Suprapubic skin (tissue), 4 donors: ENCODE results near the gene APIP. TPM values are rescaled to one million over a fixed set of nuclear protein-coding genes. Genes with fewer than 3 reads are reported as not detected.
"Not testable (repeated sequence)": the region's sequence is repeated elsewhere in the genome, so short reads cannot be mapped to it uniquely, and the experiment has no call there.

Source experiments
- DNase-seq, 2 donors: peaks; one replicate each; pipeline ENCODE4 v3.0.0-alpha.2; 2019; ENCODE audit warnings: low spot score in 2 of 2
- H3K27ac ChIP-seq: fragments of 200-600 bp; sonication (generic); one replicate; pipeline ENCODE4 v1.5.1; 2019
- H3K27me3 ChIP-seq: fragments of 200-600 bp; sonication (generic); one replicate; pipeline ENCODE4 v1.5.1; 2019
- H3K36me3 ChIP-seq: fragments of 200-600 bp; sonication (generic); one replicate; pipeline ENCODE4 v1.5.1; 2019
- H3K4me1 ChIP-seq: fragments of 200-600 bp; sonication (generic); one replicate; pipeline ENCODE4 v1.5.1; 2019
- H3K4me3 ChIP-seq: fragments of 200-600 bp; sonication (generic); one replicate; pipeline ENCODE4 v1.5.1; 2019; ENCODE audit warnings: mild to moderate bottlenecking
- H3K9me3 ChIP-seq: fragments of 200-600 bp; sonication (generic); one replicate; pipeline ENCODE4 v1.5.1; 2019
- CTCF ChIP-seq, 2 donors: fragments of 200-600 bp in 1 of 2; fragments of 450-650 bp in 1 of 2; sonication (generic) in 1 of 2; IDR thresholded peaks; one replicate each; pipeline ENCODE4 v1.5.1; 2016 to 2019; ENCODE audit warnings: antibody characterized with exemption in 2 of 2, mild to moderate bottlenecking in 1 of 2, moderate library complexity in 1 of 2
- EP300 ChIP-seq: sonication (generic); formaldehyde crosslinking; IDR thresholded peaks from one replicate; pipeline ENCODE4 v1.6.1; 2017; ENCODE audit warnings: antibody characterized with exemption
- POLR2A ChIP-seq, 2 donors: fragments of 450-650 bp; IDR thresholded peaks; one replicate each; pipeline ENCODE4 v1.6.1; 2017; ENCODE audit warnings: antibody characterized with exemption in 2 of 2, mild to moderate bottlenecking in 2 of 2, moderate library complexity in 2 of 2
- POLR2AphosphoS5 ChIP-seq, 3 donors: sonication (generic); formaldehyde crosslinking; IDR thresholded peaks; one replicate each; pipeline ENCODE4 v1.6.1; 2017; ENCODE audit warnings: antibody characterized with exemption in 3 of 3
- whole genome bisulfite sequencing: methylation state at CpG from one replicate; pipeline ENCODE4 v1.1.5; 2018; 5-methylcytosine and 5-hydroxymethylcytosine counted together
- total RNA-seq, 4 donors: library from RNA; depleted of rRNA; stranded (reverse); fragments of >200 nt; gene quantifications; one replicate each; pipeline ENCODE4 v1.1.0, GENCODE V29; 2016

Gene APIP
- total RNA-seq, 4 donors from 2014 or later: 12.3 to 21.5 (median 19.4) TPM

GRCh38 chr11:34897171-34897870, 18.9 kb downstream of the APIP start:
- Histone ChIP-seq H3K36me3 (no peaks in the 10 kb centered on the region), H3K4me3 (no peak overlapping the region), H3K27ac (no peak overlapping the region), H3K4me1 (no peaks in the 10 kb centered on the region), H3K9me3 (no peaks in the 10 kb centered on the region), H3K27me3 (no peaks in the 10 kb centered on the region)
- WGBS: 88% methylated on average over 3 of the region's 3 CpGs
- TF ChIP-seq CTCF (IDR thresholded peaks at IDR 0.05) (no peak), POLR2AphosphoS5 (IDR thresholded peaks at IDR 0.05) (no peak), EP300 (no peak), POLR2A (IDR thresholded peaks at IDR 0.05) (no peak)
- no peak for DNase-seq

- 98% methylated on average over 3 of the region's 3 CpGs for WGBS
- H3K9me3 ChIP-seq, H3K36me3 ChIP-seq, H3K4me3 ChIP-seq, DNase-seq, H3K27me3 ChIP-seq, H3K4me1 ChIP-seq, H3K27ac ChIP-seq: not testable (repeated sequence)
These were observed 20.0 kb downstream of the APIP start for GRCh38 chr11:34896191-34896590.

DNA sequence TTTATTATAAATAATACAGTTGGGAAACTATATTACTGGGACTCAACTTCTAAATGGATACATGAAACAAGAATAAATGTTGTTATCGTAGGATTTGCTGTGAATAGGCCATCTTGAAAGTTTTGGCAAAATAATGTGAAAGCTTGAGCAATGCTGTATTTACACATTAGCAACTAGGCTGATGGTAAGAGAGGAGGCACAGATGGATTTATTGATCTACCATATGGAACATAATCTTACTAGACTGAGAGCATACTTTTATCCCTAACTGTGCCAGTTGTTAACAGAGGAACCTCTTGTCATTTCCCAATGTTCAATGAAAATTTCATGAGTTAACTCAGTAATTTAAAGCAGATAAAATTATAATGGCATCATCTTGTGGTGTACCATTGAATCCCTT, 22.8 kb downstream of the APIP start:
- no peak for TF ChIP-seq CTCF (IDR thresholded peaks at IDR 0.05)
- TF ChIP-seq EP300: no peak
- no peak for TF ChIP-seq POLR2AphosphoS5 (IDR thresholded peaks at IDR 0.05)
- no peak for TF ChIP-seq POLR2A (IDR thresholded peaks at IDR 0.05)

DNA sequence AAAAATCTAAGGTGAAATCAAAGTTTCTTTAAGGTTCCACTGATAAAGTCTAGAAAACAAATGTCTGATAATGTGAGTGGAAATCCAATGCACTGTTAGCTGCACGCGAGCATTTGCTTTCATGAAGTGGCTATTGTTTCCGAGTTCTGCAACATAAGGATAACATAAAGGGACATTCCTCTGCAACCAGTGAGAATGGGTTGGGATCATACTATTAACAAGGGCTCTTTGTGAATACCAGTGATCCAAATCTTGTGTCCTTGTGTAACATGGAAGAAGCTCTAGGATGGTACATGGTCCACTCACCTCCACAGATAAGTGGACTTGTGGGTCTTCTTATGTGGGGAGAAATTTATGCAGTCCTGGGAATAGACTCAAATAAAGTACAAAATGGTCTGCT, 24.6 kb downstream of the APIP start:
- Histone ChIP-seq H3K36me3 (peaks cover 5% of the 10 kb centered on the region), H3K27me3 (no peaks in the 10 kb centered on the region), H3K4me3 (no peak overlapping the region), H3K4me1 (peaks cover 8% of the 10 kb centered on the region), H3K27ac (no peak overlapping the region), H3K9me3 (no peaks in the 10 kb centered on the region)
- no peak for TF ChIP-seq CTCF (IDR thresholded peaks at IDR 0.05)
- TF ChIP-seq POLR2A (IDR thresholded peaks at IDR 0.05): no peak
- no peak for TF ChIP-seq EP300
- TF ChIP-seq POLR2AphosphoS5 (IDR thresholded peaks at IDR 0.05): no peak
- no peak for DNase-seq
- WGBS: 83% methylated on average over 3 of the region's 3 CpGs

More for the DNA sequence above, 22.8 kb downstream of the APIP start:
- 94% methylated on average over 1 of the region's 1 CpG for WGBS
- Histone ChIP-seq H3K36me3 (peaks cover 2% of the 10 kb centered on the region), H3K4me1 (peaks cover 8% of the 10 kb centered on the region), H3K4me3 (no peak overlapping the region), H3K27me3 (no peaks in the 10 kb centered on the region), H3K27ac (no peak overlapping the region), H3K9me3 (no peaks in the 10 kb centered on the region)
- DNase-seq: no peak

- no peaks in the 10 kb centered on the region for H3K9me3 ChIP-seq
- no peak overlapping the region for H3K4me3 ChIP-seq
- DNase-seq: no peak
- H3K4me1 ChIP-seq: peaks cover 8% of the 10 kb centered on the region
- WGBS: 46% methylated on average over 1 of the region's 1 CpG
- no peak overlapping the region for H3K27ac ChIP-seq
- H3K27me3 ChIP-seq: no peaks in the 10 kb centered on the region
- H3K36me3 ChIP-seq: peaks cover 6% of the 10 kb centered on the region
- TF ChIP-seq CTCF (IDR thresholded peaks at IDR 0.05) (peak; percentile 25 to 38), POLR2A (IDR thresholded peaks at IDR 0.05) (no peak), POLR2AphosphoS5 (IDR thresholded peaks at IDR 0.05) (no peak)
These were observed 25.4 kb downstream of the APIP start for GRCh38 chr11:34890812-34891211.

DNA sequence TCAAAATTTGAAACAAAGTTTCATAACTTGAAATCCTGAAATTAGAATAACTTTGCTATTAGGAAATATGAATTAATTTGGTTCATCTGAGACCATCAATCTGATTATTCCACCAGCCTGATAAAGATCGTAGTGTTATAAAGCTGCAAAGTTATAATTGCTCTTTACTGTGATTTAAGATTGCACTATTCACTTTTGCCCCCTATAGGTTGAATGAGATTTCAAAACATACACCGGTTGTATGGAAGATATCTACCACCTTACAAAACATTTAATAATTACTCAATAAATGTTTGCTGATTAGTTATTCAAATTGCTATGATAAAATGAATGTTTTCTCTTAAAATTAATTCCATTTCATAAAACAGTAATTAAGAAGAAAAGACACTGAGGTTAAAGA, 26.1 kb downstream of the APIP start:
- TF ChIP-seq POLR2A (IDR thresholded peaks at IDR 0.05) (no peak), CTCF (IDR thresholded peaks at IDR 0.05) (peak in 1 of 2 donors; percentile 5)
- Histone ChIP-seq H3K36me3 (peaks cover 6% of the 10 kb centered on the region), H3K4me1 (peaks cover 8% of the 10 kb centered on the region), H3K27ac (no peak overlapping the region), H3K9me3 (no peaks in the 10 kb centered on the region), H3K4me3 (no peak overlapping the region), H3K27me3 (no peaks in the 10 kb centered on the region)
- WGBS: 36% methylated on average over 2 of the region's 2 CpGs
- no peak for DNase-seq
